ENCODE data around the gene DPP10.

DPP10 gene

GRCh38 chr2:114797540-114797939 lies 355.1 kb downstream of the DPP10 start:
- no peak overlapping the region for H3K4me3 ChIP-seq (ENCODE audit: extremely low read depth, insufficient read depth, low read length, poor library complexity, severe bottlenecking)
- H3K9me3 ChIP-seq (ENCODE audit: control insufficient read depth, low read length), result no peaks in the 10 kb centered on the region
- 100% methylated on average over 1 of the region's 4 CpGs; no CpG with 5 or more reads in 1 of the 2 experiments for WGBS, 2 experiments (ENCODE audit: insufficient coverage in 2 of 2)
- no peak overlapping the region for H3K27ac ChIP-seq (ENCODE audit: low read depth, low read length, severe bottlenecking)
- no peaks in the 10 kb centered on the region for H3K4me1 ChIP-seq (ENCODE audit: control insufficient read depth, insufficient read depth, low read length, poor library complexity, severe bottlenecking)
- no peaks in the 10 kb centered on the region for H3K36me3 ChIP-seq (ENCODE audit: control insufficient read depth, insufficient read depth, low read length)

GRCh38 chr2:114797942-114798341 lies 355.5 kb downstream of the DPP10 start:
- Histone ChIP-seq H3K27ac (ENCODE audit: low read depth, low read length, severe bottlenecking) (no peak overlapping the region), H3K4me3 (ENCODE audit: extremely low read depth, insufficient read depth, low read length, poor library complexity, severe bottlenecking) (no peak overlapping the region), H3K4me1 (ENCODE audit: control insufficient read depth, insufficient read depth, low read length, poor library complexity, severe bottlenecking) (no peaks in the 10 kb centered on the region), H3K36me3 (ENCODE audit: control insufficient read depth, insufficient read depth, low read length) (no peaks in the 10 kb centered on the region), H3K9me3 (ENCODE audit: control insufficient read depth, low read length) (no peaks in the 10 kb centered on the region)
- WGBS, 2 experiments (ENCODE audit: insufficient coverage in 2 of 2), result 83 to 92% methylated on average over 2 of the region's 2 CpGs

GRCh38 chr2:114800371-114800770 lies 357.9 kb downstream of the DPP10 start:
- Histone ChIP-seq H3K4me3 (ENCODE audit: extremely low read depth, insufficient read depth, low read length, poor library complexity, severe bottlenecking) (no peak overlapping the region), H3K27ac (ENCODE audit: low read depth, low read length, severe bottlenecking) (no peak overlapping the region), H3K4me1 (ENCODE audit: control insufficient read depth, insufficient read depth, low read length, poor library complexity, severe bottlenecking) (no peaks in the 10 kb centered on the region), H3K36me3 (ENCODE audit: control insufficient read depth, insufficient read depth, low read length) (no peaks in the 10 kb centered on the region), H3K9me3 (ENCODE audit: control insufficient read depth, low read length) (no peaks in the 10 kb centered on the region)
- WGBS, 2 experiments (ENCODE audit: insufficient coverage in 2 of 2), result 100% methylated on average over 1 of the region's 2 CpGs

- Histone ChIP-seq H3K36me3 (ENCODE audit: control insufficient read depth, insufficient read depth, low read length) (no peaks in the 10 kb centered on the region), H3K27ac (ENCODE audit: low read depth, low read length, severe bottlenecking) (no peak overlapping the region), H3K9me3 (ENCODE audit: control insufficient read depth, low read length) (no peaks in the 10 kb centered on the region), H3K4me1 (ENCODE audit: control insufficient read depth, insufficient read depth, low read length, poor library complexity, severe bottlenecking) (no peaks in the 10 kb centered on the region), H3K4me3 (ENCODE audit: extremely low read depth, insufficient read depth, low read length, poor library complexity, severe bottlenecking) (no peak overlapping the region)
- 86 to 100% methylated on average over 2 to 3 of the region's 3 CpGs for WGBS, 2 experiments (ENCODE audit: insufficient coverage in 2 of 2)
These were observed 362.8 kb downstream of the DPP10 start for GRCh38 chr2:114805195-114805594.

GRCh38 chr2:114810092-114810491 lies 367.7 kb downstream of the DPP10 start:
- Histone ChIP-seq H3K27ac (ENCODE audit: low read depth, low read length, severe bottlenecking) (no peak overlapping the region), H3K4me3 (ENCODE audit: extremely low read depth, insufficient read depth, low read length, poor library complexity, severe bottlenecking) (no peak overlapping the region), H3K4me1 (ENCODE audit: control insufficient read depth, insufficient read depth, low read length, poor library complexity, severe bottlenecking) (no peaks in the 10 kb centered on the region), H3K9me3 (ENCODE audit: control insufficient read depth, low read length) (no peaks in the 10 kb centered on the region), H3K36me3 (ENCODE audit: control insufficient read depth, insufficient read depth, low read length) (no peaks in the 10 kb centered on the region)
- WGBS, 2 experiments (ENCODE audit: insufficient coverage in 2 of 2), result 90 to 92% methylated on average over 2 to 3 of the region's 5 CpGs

- Histone ChIP-seq H3K4me1 (ENCODE audit: control insufficient read depth, insufficient read depth, low read length, poor library complexity, severe bottlenecking) (no peaks in the 10 kb centered on the region), H3K4me3 (ENCODE audit: extremely low read depth, insufficient read depth, low read length, poor library complexity, severe bottlenecking) (no peak overlapping the region), H3K27ac (ENCODE audit: low read depth, low read length, severe bottlenecking) (no peak overlapping the region), H3K9me3 (ENCODE audit: control insufficient read depth, low read length) (no peaks in the 10 kb centered on the region), H3K36me3 (ENCODE audit: control insufficient read depth, insufficient read depth, low read length) (no peaks in the 10 kb centered on the region)
- 94 to 100% methylated on average over 1 to 3 of the region's 5 CpGs for WGBS, 2 experiments (ENCODE audit: insufficient coverage in 2 of 2)
These were observed 369.8 kb downstream of the DPP10 start for GRCh38 chr2:114812261-114812660.

- Histone ChIP-seq H3K9me3 (ENCODE audit: control insufficient read depth, low read length) (no peaks in the 10 kb centered on the region), H3K36me3 (ENCODE audit: control insufficient read depth, insufficient read depth, low read length) (no peaks in the 10 kb centered on the region), H3K27ac (ENCODE audit: low read depth, low read length, severe bottlenecking) (no peak overlapping the region), H3K4me1 (ENCODE audit: control insufficient read depth, insufficient read depth, low read length, poor library complexity, severe bottlenecking) (no peaks in the 10 kb centered on the region), H3K4me3 (ENCODE audit: extremely low read depth, insufficient read depth, low read length, poor library complexity, severe bottlenecking) (no peak overlapping the region)
- 89 to 100% methylated on average over 2 to 3 of the region's 6 CpGs for WGBS, 2 experiments (ENCODE audit: insufficient coverage in 2 of 2)
These were observed 371.9 kb downstream of the DPP10 start for GRCh38 chr2:114814355-114814754.

GRCh38 chr2:114821055-114821454 lies 378.6 kb downstream of the DPP10 start:
- no peak overlapping the region for H3K4me3 ChIP-seq (ENCODE audit: extremely low read depth, insufficient read depth, low read length, poor library complexity, severe bottlenecking)
- no peaks in the 10 kb centered on the region for H3K4me1 ChIP-seq (ENCODE audit: control insufficient read depth, insufficient read depth, low read length, poor library complexity, severe bottlenecking)
- H3K27ac ChIP-seq (ENCODE audit: low read depth, low read length, severe bottlenecking), result no peak overlapping the region
- no peaks in the 10 kb centered on the region for H3K36me3 ChIP-seq (ENCODE audit: control insufficient read depth, insufficient read depth, low read length)
- no peaks in the 10 kb centered on the region for H3K9me3 ChIP-seq (ENCODE audit: control insufficient read depth, low read length)
- 63 to 92% methylated on average over 1 to 2 of the region's 3 CpGs for WGBS, 2 experiments (ENCODE audit: insufficient coverage in 2 of 2)

- Histone ChIP-seq H3K36me3 (ENCODE audit: control insufficient read depth, insufficient read depth, low read length) (no peaks in the 10 kb centered on the region), H3K27ac (ENCODE audit: low read depth, low read length, severe bottlenecking) (no peak overlapping the region), H3K4me3 (ENCODE audit: extremely low read depth, insufficient read depth, low read length, poor library complexity, severe bottlenecking) (no peak overlapping the region), H3K4me1 (ENCODE audit: control insufficient read depth, insufficient read depth, low read length, poor library complexity, severe bottlenecking) (no peaks in the 10 kb centered on the region), H3K9me3 (ENCODE audit: control insufficient read depth, low read length) (no peaks in the 10 kb centered on the region)
- 95 to 100% methylated on average over 1 to 3 of the region's 3 CpGs for WGBS, 2 experiments (ENCODE audit: insufficient coverage in 2 of 2)
These were observed 401.5 kb downstream of the DPP10 start for GRCh38 chr2:114843963-114844362.

GRCh38 chr2:114857196-114857595 lies 414.8 kb downstream of the DPP10 start:
- Histone ChIP-seq H3K9me3 (ENCODE audit: control insufficient read depth, low read length) (no peaks in the 10 kb centered on the region), H3K4me1 (ENCODE audit: control insufficient read depth, insufficient read depth, low read length, poor library complexity, severe bottlenecking) (no peaks in the 10 kb centered on the region), H3K36me3 (ENCODE audit: control insufficient read depth, insufficient read depth, low read length) (no peaks in the 10 kb centered on the region), H3K4me3 (ENCODE audit: extremely low read depth, insufficient read depth, low read length, poor library complexity, severe bottlenecking) (no peak overlapping the region), H3K27ac (ENCODE audit: low read depth, low read length, severe bottlenecking) (no peak overlapping the region)
- whole genome bisulfite sequencing, 2 experiments (ENCODE audit: insufficient coverage in 2 of 2), result 88% methylated on average over 1 of the region's 1 CpG; no CpG with 5 or more reads in 1 of the 2 experiments

- Histone ChIP-seq H3K4me3 (ENCODE audit: extremely low read depth, insufficient read depth, low read length, poor library complexity, severe bottlenecking) (no peak overlapping the region), H3K4me1 (ENCODE audit: control insufficient read depth, insufficient read depth, low read length, poor library complexity, severe bottlenecking) (no peaks in the 10 kb centered on the region), H3K27ac (ENCODE audit: low read depth, low read length, severe bottlenecking) (no peak overlapping the region), H3K36me3 (ENCODE audit: control insufficient read depth, insufficient read depth, low read length) (no peaks in the 10 kb centered on the region), H3K9me3 (ENCODE audit: control insufficient read depth, low read length) (no peaks in the 10 kb centered on the region)
- WGBS, 2 experiments (ENCODE audit: insufficient coverage in 2 of 2), result 100% methylated on average over 2 of the region's 6 CpGs; no CpG with 5 or more reads in 1 of the 2 experiments
These were observed 417.5 kb downstream of the DPP10 start for GRCh38 chr2:114859726-114860510.
